HFFc6 (cell line): Measurements from ENCODE around the gene HYDIN. TPM values are rescaled to one million over a fixed set of nuclear protein-coding genes. Genes with fewer than 3 reads are reported as not detected.

Experiments
- DNase-seq: peaks from one replicate; pipeline ENCODE4 v3.0.0-alpha.2; 2018
- H3K27ac Mint-ChIP-seq: 2 replicates; pipeline ENCODE4 v1.8.0; 2020; ENCODE audit warnings: mild to moderate bottlenecking, mixed read lengths
- H3K27me3 Mint-ChIP-seq: 2 replicates; pipeline ENCODE4 v1.8.0; 2021; ENCODE audit warnings: mild to moderate bottlenecking, moderate library complexity, mixed read lengths; ENCODE audit not compliant: insufficient read depth
- H3K36me3 Mint-ChIP-seq: 2 replicates; pipeline ENCODE4 v1.8.0; 2021; ENCODE audit warnings: low read depth, mixed read lengths
- H3K4me1 Mint-ChIP-seq: 2 replicates; pipeline ENCODE4 v1.8.0; 2020; ENCODE audit warnings: low read depth, mixed read lengths
- H3K4me3 Mint-ChIP-seq: 2 replicates; pipeline ENCODE4 v1.8.0; 2020; ENCODE audit warnings: mild to moderate bottlenecking, moderate library complexity, mixed read lengths
- H3K9me3 Mint-ChIP-seq: 2 replicates; pipeline ENCODE4 v1.8.0; 2020; ENCODE audit warnings: mild to moderate bottlenecking, mixed read lengths
- CTCF ChIP-seq: fragments of 200-600 bp; sonication (generic); IDR thresholded peaks from 2 replicates; pipeline ENCODE4 v1.5.0; 2021; ENCODE audit warnings: antibody characterized with exemption, mild to moderate bottlenecking
- total RNA-seq, 6 experiments: library from RNA; stranded (reverse); fragmentation: NEBNext Ultra II Directional; extraction: Animal tissue kit (Norgen Biotek cat#: 25700); gene quantifications; 2 replicates in 1 of 6; 3 replicates in 5 of 6; pipeline ENCODE4 v1.2.3, GENCODE V29; 2021

Gene HYDIN
- total RNA-seq, 6 experiments from 2014 or later, result 0.05 TPM; not detected in 5

GRCh38 chr16:70774261-70774660 is 456.3 kb downstream of the HYDIN start:
- H3K27me3 Mint-ChIP-seq, result peaks cover 10% of the 10 kb centered on the region
- no peaks in the 10 kb centered on the region for H3K9me3 Mint-ChIP-seq
- H3K4me3 Mint-ChIP-seq, result no peak overlapping the region
- H3K36me3 Mint-ChIP-seq, result peaks cover 27% of the 10 kb centered on the region
- H3K27ac Mint-ChIP-seq, result no peak overlapping the region
- TF ChIP-seq CTCF, result no peak
- peaks cover 54% of the 10 kb centered on the region for H3K4me1 Mint-ChIP-seq
- DNase-seq, result no peak

- no peak overlapping the region for H3K4me3 Mint-ChIP-seq
- DNase-seq, result peak; percentile 16
Observed at GRCh38 chr16:70772493-70772892, 458.0 kb downstream of the HYDIN start.

GRCh38 chr16:70770626-70771552 is 459.6 kb downstream of the HYDIN start:
- H3K36me3 Mint-ChIP-seq, result peaks cover 17% of the 10 kb centered on the region
- DNase-seq, result peak; percentile 57
- no peaks in the 10 kb centered on the region for H3K9me3 Mint-ChIP-seq
- TF ChIP-seq CTCF, result peak; percentile 98
- H3K4me3 Mint-ChIP-seq, result no peak overlapping the region
- H3K27me3 Mint-ChIP-seq, result peaks cover 2% of the 10 kb centered on the region; the same call in 1 of the 2 replicates
- peaks cover 45% of the 10 kb centered on the region for H3K4me1 Mint-ChIP-seq
- H3K27ac Mint-ChIP-seq, result peak overlapping the region; percentile 44; the same call in 1 of the 2 replicates

More at GRCh38 chr16:70772493-70772892, 458.0 kb downstream of the HYDIN start:
- Mint-ChIP-seq H3K9me3 (no peaks in the 10 kb centered on the region), H3K36me3 (peaks cover 22% of the 10 kb centered on the region), H3K27ac (peak overlapping the region; percentile 50), H3K4me1 (peaks cover 48% of the 10 kb centered on the region), H3K27me3 (peaks cover 2% of the 10 kb centered on the region; the same call in 1 of the 2 replicates)
- TF ChIP-seq CTCF, result no peak

DNA sequence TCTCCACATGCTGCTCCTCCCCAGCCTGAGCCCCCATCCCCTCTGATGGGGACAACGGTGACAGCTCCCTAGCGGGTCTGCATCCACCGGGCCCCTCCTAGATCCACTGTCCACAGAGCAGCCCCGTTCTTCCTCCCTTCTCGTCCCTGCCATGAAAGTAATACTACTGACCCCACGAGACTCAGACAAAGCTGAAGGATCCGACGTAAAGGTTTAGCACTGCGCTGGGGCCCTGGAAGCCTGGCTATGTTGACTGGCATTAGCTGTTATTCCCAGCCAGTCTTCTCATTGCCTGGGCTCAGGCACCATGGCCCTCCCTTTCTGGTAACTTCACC is 460.3 kb downstream of the HYDIN start:
- H3K9me3 Mint-ChIP-seq, result no peaks in the 10 kb centered on the region
- TF ChIP-seq CTCF, result no peak
- peaks cover 17% of the 10 kb centered on the region for H3K36me3 Mint-ChIP-seq
- H3K4me3 Mint-ChIP-seq, result no peak overlapping the region
- peak overlapping the region; percentile 18; the same call in 1 of the 2 replicates for H3K27ac Mint-ChIP-seq
- DNase-seq, result no peak
- peaks cover 45% of the 10 kb centered on the region for H3K4me1 Mint-ChIP-seq
- peaks cover 2% of the 10 kb centered on the region; the same call in 1 of the 2 replicates for H3K27me3 Mint-ChIP-seq

DNA sequence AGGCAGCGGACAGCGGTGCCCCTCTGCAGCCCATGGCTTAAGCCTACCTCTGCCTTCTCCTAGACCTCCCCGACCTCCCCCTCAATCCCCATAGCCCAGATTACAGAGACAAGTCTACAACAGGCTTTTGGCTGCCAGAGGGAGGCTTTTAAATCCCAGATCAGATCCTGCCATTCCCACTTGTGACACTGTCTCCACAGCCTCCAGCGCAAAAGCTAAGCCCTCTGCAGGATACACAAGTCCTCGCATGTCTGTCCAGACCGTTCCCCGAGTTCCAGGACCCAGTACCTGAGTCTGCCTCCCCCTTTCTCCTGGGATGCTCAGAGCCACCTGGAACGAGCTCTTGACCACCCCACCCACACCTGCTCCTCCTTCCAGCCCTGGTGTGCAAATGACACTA is 460.8 kb downstream of the HYDIN start:
- peaks cover 17% of the 10 kb centered on the region for H3K36me3 Mint-ChIP-seq
- no peaks in the 10 kb centered on the region for H3K9me3 Mint-ChIP-seq
- no peak for DNase-seq
- peaks cover 2% of the 10 kb centered on the region; the same call in 1 of the 2 replicates for H3K27me3 Mint-ChIP-seq
- TF ChIP-seq CTCF, result no peak
- no peak overlapping the region for H3K4me3 Mint-ChIP-seq
- H3K27ac Mint-ChIP-seq, result no peak overlapping the region
- peaks cover 45% of the 10 kb centered on the region for H3K4me1 Mint-ChIP-seq
